Measurements from ENCODE around the gene E2F1.

E2F1 gene

DNA sequence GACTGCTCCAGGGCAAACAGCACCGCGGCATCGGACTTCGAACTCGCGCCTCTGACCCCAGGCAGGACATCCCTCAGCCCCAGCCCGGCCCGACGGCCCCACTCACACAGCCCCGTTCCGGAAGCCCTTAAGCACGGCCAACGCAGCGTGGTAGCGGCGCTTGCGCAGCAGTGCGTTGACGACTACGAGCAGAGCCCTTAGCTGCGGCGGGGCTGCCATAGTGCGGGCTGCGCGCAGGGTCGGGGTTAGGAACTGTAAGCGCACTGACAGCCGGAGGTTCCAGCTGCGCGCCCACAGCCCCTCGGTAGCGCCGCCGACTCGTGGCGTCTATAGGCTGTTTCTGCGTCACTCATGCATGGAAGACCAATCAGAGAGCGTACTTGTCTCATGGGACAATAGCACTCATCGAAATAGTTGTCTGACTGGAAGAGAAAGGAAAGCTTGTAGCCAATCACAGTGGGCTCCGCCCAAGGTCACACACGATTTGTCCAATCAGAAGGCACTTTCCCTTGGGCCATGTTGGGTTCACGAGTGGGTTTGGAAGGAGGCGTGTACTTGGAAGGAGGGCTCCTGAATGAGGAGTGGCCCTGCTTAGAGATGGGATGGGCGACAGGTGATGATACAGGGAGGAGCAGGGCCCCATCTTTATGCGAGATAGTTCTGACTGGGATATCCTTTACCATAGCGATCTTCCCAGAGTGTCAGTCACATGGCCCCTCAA lies 34.0 kb upstream of the E2F1 start, which contains the start of gene PXMP4:
PXMP4 (minus strand) TSS at position 322 of the 721 bp plus-strand sequence; CDS start at position 219, 103 bp downstream.
- H3K9me3 ChIP-seq (ENCODE audit: control insufficient read depth, insufficient read depth, low read length), result no peaks in the 10 kb centered on the region
- peaks cover 21% of the 10 kb centered on the region for H3K4me1 ChIP-seq (ENCODE audit: control insufficient read depth, low read length)
- no peaks in the 10 kb centered on the region for H3K27me3 ChIP-seq (ENCODE audit: control insufficient read depth, low read length)

DNA sequence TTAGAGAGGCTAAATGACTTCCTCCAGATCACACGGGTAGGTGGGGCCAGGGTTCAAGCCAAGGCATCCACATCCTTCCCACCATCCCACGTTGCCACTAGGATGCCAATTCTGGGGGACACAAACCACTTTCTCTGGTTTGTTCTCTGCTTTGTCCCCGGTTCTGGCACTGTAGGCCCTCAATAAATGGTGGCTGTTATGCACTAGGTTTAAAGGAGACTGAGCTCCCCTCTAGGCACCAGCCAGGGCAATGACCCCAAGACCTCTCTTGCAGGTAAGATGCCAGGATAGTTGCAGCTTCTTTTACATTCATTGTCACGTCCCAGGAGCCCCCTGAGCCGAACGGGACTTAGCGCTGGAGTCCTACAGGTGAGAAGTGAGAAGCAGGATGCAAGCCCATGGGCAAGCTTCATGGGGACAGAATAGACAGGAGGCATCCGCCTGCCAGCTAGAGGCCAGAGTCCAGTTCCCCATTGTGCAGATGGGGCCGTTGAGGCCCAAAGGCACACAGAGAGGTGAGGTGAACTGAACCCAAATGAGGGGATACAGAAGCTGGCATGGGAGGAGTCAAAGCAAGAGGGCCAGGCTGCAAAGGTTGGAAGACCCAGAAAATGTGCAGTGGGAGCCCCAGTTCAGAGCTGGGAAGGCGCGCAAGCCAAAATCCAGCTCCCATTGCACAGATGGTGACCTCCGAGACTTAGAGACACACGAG lies 33.2 kb upstream of the E2F1 start:
- Histone ChIP-seq H3K4me1 (ENCODE audit: control insufficient read depth, low read length) (peaks cover 21% of the 10 kb centered on the region), H3K9me3 (ENCODE audit: control insufficient read depth, insufficient read depth, low read length) (no peaks in the 10 kb centered on the region), H3K9me2 (replicated peaks; ENCODE audit: control insufficient read depth, low read length) (no peaks in the 10 kb centered on the region), H3K27me3 (ENCODE audit: control insufficient read depth, low read length) (no peaks in the 10 kb centered on the region), H4K20me1 (ENCODE audit: control insufficient read depth, insufficient read depth, low read depth, low read length) (no peaks in the 10 kb centered on the region), H3K4me3 (ENCODE audit: low read length) (peak overlapping the region; percentile 82), H3K27ac (ENCODE audit: low read depth, low read length) (peak overlapping the region; percentile 25; the same call in 1 of the 2 replicates), H3K4me2 (ENCODE audit: low read length) (peak overlapping the region; percentile 77), H3K36me3 (ENCODE audit: control insufficient read depth, low read length) (no peaks in the 10 kb centered on the region), H3K79me2 (ENCODE audit: control insufficient read depth, low read length) (peaks cover 3% of the 10 kb centered on the region; the same call in 1 of the 2 replicates), H3F3A (ENCODE audit: control insufficient read depth, insufficient read depth) (no peaks in the 10 kb centered on the region)
- no peak for TF ChIP-seq EZH2phosphoT487 (IDR thresholded peaks at IDR 0.05; ENCODE audit: borderline replicate concordance, low read length)
- TF ChIP-seq, protein P1, sequence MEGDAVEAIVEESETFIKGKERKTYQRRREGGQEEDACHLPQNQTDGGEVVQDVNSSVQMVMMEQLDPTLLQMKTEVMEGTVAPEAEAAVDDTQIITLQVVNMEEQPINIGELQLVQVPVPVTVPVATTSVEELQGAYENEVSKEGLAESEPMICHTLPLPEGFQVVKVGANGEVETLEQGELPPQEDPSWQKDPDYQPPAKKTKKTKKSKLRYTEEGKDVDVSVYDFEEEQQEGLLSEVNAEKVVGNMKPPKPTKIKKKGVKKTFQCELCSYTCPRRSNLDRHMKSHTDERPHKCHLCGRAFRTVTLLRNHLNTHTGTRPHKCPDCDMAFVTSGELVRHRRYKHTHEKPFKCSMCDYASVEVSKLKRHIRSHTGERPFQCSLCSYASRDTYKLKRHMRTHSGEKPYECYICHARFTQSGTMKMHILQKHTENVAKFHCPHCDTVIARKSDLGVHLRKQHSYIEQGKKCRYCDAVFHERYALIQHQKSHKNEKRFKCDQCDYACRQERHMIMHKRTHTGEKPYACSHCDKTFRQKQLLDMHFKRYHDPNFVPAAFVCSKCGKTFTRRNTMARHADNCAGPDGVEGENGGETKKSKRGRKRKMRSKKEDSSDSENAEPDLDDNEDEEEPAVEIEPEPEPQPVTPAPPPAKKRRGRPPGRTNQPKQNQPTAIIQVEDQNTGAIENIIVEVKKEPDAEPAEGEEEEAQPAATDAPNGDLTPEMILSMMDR (IDR thresholded peaks at IDR 0.05; ENCODE audit: low read depth, low read length, poor library complexity, severe bottlenecking), result no peak

More for the DNA sequence above, 34.0 kb upstream of the E2F1 start, which contains the start of gene PXMP4:
- no peaks in the 10 kb centered on the region for H3K9me2 ChIP-seq (replicated peaks; ENCODE audit: control insufficient read depth, low read length)
- H3K36me3 ChIP-seq (ENCODE audit: control insufficient read depth, low read length), result no peaks in the 10 kb centered on the region
- no peaks in the 10 kb centered on the region for H4K20me1 ChIP-seq (ENCODE audit: control insufficient read depth, insufficient read depth, low read depth, low read length)
- peaks cover 3% of the 10 kb centered on the region; the same call in 1 of the 2 replicates for H3K79me2 ChIP-seq (ENCODE audit: control insufficient read depth, low read length)
- peak within 1 kb of the TSS; percentile 77 for H3K4me2 ChIP-seq (ENCODE audit: low read length)
- H3F3A ChIP-seq (ENCODE audit: control insufficient read depth, insufficient read depth), result no peaks in the 10 kb centered on the region
- peak within 1 kb of the TSS; percentile 82 for H3K4me3 ChIP-seq (ENCODE audit: low read length)
- peak within 1 kb of the TSS; percentile 25; the same call in 1 of the 2 replicates for H3K27ac ChIP-seq (ENCODE audit: low read depth, low read length)
- no peak for TF ChIP-seq EZH2phosphoT487 (IDR thresholded peaks at IDR 0.05; ENCODE audit: borderline replicate concordance, low read length)

DNA sequence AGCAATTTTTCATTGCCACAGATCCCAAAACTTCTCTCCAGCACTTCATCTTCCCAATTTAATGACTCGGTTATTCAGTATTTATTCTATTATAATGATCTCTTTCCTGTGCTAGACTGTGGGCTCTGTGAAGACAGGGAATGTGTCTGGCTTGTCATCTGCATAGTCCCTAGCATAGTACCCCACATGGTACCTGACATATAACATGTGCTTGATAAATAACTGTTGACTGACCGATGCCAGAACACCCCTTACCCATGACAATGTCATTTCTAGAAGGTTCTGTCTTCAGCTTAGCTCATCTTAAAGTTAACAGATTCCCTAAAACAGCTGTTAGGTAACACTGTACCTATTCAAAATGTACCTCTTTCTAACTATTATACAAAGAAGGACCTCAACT lies 30.3 kb upstream of the E2F1 start:
- no peak overlapping the region for H3K27ac ChIP-seq (ENCODE audit: low read depth, low read length)
- no peaks in the 10 kb centered on the region for H3F3A ChIP-seq (ENCODE audit: control insufficient read depth, insufficient read depth)
- H3K9me3 ChIP-seq (ENCODE audit: control insufficient read depth, insufficient read depth, low read length), result no peaks in the 10 kb centered on the region

More for the DNA sequence above, 30.3 kb upstream of the E2F1 start:
- Histone ChIP-seq H3K4me1 (ENCODE audit: control insufficient read depth, low read length) (peaks cover 21% of the 10 kb centered on the region), H3K4me2 (ENCODE audit: low read length) (no peak overlapping the region), H3K27me3 (ENCODE audit: control insufficient read depth, low read length) (no peaks in the 10 kb centered on the region), H3K36me3 (ENCODE audit: control insufficient read depth, low read length) (no peaks in the 10 kb centered on the region), H3K79me2 (ENCODE audit: control insufficient read depth, low read length) (peaks cover 3% of the 10 kb centered on the region; the same call in 1 of the 2 replicates), H4K20me1 (ENCODE audit: control insufficient read depth, insufficient read depth, low read depth, low read length) (no peaks in the 10 kb centered on the region), H3K9me2 (replicated peaks; ENCODE audit: control insufficient read depth, low read length) (no peaks in the 10 kb centered on the region), H3K4me3 (ENCODE audit: low read length) (no peak overlapping the region)
- TF ChIP-seq, protein P1 (IDR thresholded peaks at IDR 0.05; ENCODE audit: low read depth, low read length, poor library complexity, severe bottlenecking), result no peak
- TF ChIP-seq EZH2phosphoT487 (IDR thresholded peaks at IDR 0.05; ENCODE audit: borderline replicate concordance, low read length), result no peak

Measured in DOHH2 (cell line).